Suprapubic skin (tissue), 4 donors: ENCODE data around the gene NPC2. TPM values are rescaled to one million over a fixed set of nuclear protein-coding genes. Genes with fewer than 3 reads are reported as not detected.
A peak's percentile ranks its signal among the peaks of the same experiment; 100 is the strongest.

Experiments used
- DNase-seq, 2 donors: peaks; one replicate each; pipeline ENCODE4 v3.0.0-alpha.2; 2019; ENCODE audit warnings: low spot score in 2 of 2
- H3K27ac ChIP-seq: fragments of 200-600 bp; sonication (generic); one replicate; pipeline ENCODE4 v1.5.1; 2019
- H3K27me3 ChIP-seq: fragments of 200-600 bp; sonication (generic); one replicate; pipeline ENCODE4 v1.5.1; 2019
- H3K36me3 ChIP-seq: fragments of 200-600 bp; sonication (generic); one replicate; pipeline ENCODE4 v1.5.1; 2019
- H3K4me1 ChIP-seq: fragments of 200-600 bp; sonication (generic); one replicate; pipeline ENCODE4 v1.5.1; 2019
- H3K4me3 ChIP-seq: fragments of 200-600 bp; sonication (generic); one replicate; pipeline ENCODE4 v1.5.1; 2019; ENCODE audit warnings: mild to moderate bottlenecking
- H3K9me3 ChIP-seq: fragments of 200-600 bp; sonication (generic); one replicate; pipeline ENCODE4 v1.5.1; 2019
- EP300 ChIP-seq: sonication (generic); formaldehyde crosslinking; IDR thresholded peaks from one replicate; pipeline ENCODE4 v1.6.1; 2017; ENCODE audit warnings: antibody characterized with exemption
- POLR2A ChIP-seq, 2 donors: fragments of 450-650 bp; IDR thresholded peaks; one replicate each; pipeline ENCODE4 v1.6.1; 2017; ENCODE audit warnings: antibody characterized with exemption in 2 of 2, mild to moderate bottlenecking in 2 of 2, moderate library complexity in 2 of 2
- POLR2AphosphoS5 ChIP-seq, 3 donors: sonication (generic); formaldehyde crosslinking; IDR thresholded peaks; one replicate each; pipeline ENCODE4 v1.6.1; 2017; ENCODE audit warnings: antibody characterized with exemption in 3 of 3
- WGBS: methylation state at CpG from one replicate; pipeline ENCODE4 v1.1.5; 2018; 5-methylcytosine and 5-hydroxymethylcytosine counted together
- total RNA-seq, 4 donors: library from RNA; depleted of rRNA; stranded (reverse); fragments of >200 nt; gene quantifications; one replicate each; pipeline ENCODE4 v1.1.0, GENCODE V29; 2016
- TF ChIP-seq, protein P1 (sequence below), 2 donors: fragments of 200-600 bp in 1 of 2; fragments of 450-650 bp in 1 of 2; sonication (generic) in 1 of 2; IDR thresholded peaks; one replicate each; pipeline ENCODE4 v1.5.1; 2016 to 2019; ENCODE audit warnings: antibody characterized with exemption in 2 of 2, mild to moderate bottlenecking in 1 of 2, moderate library complexity in 1 of 2

NPC2 gene
- total RNA-seq, 4 donors from 2014 or later = 274 to 450 (median 338) TPM

DNA sequence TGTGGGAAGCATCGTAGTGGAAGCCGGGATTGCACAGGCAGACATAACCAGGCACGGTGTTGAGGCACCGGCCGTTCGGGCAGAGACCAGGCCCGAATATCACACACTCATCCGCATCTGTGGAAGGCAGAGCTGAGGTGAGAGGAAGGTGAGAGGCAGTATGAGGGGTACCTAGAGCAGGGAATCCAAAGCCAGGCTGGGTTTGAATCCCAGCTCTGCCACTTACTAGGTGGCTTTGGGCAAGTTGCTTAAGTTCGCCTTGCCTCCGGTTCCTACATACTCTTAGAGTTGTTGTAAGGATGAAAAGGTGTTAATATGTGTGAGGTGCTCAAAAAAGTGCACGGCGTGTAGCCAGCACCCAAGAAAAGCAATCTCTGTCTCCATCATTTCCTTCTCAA is 10.8 kb upstream of the NPC2 start:
- WGBS = 90% methylated on average over 10 of the region's 12 CpGs
- H3K36me3 ChIP-seq = peaks cover 35% of the 10 kb centered on the region
- no peak overlapping the region for H3K27ac ChIP-seq
- H3K9me3 ChIP-seq = no peaks in the 10 kb centered on the region
- no peak for DNase-seq
- H3K4me1 ChIP-seq = peaks cover 26% of the 10 kb centered on the region
- no peaks in the 10 kb centered on the region for H3K27me3 ChIP-seq
- TF ChIP-seq POLR2AphosphoS5 (IDR thresholded peaks at IDR 0.05) (no peak), POLR2A (IDR thresholded peaks at IDR 0.05) (no peak), EP300 (no peak)
- TF ChIP-seq, protein P1, sequence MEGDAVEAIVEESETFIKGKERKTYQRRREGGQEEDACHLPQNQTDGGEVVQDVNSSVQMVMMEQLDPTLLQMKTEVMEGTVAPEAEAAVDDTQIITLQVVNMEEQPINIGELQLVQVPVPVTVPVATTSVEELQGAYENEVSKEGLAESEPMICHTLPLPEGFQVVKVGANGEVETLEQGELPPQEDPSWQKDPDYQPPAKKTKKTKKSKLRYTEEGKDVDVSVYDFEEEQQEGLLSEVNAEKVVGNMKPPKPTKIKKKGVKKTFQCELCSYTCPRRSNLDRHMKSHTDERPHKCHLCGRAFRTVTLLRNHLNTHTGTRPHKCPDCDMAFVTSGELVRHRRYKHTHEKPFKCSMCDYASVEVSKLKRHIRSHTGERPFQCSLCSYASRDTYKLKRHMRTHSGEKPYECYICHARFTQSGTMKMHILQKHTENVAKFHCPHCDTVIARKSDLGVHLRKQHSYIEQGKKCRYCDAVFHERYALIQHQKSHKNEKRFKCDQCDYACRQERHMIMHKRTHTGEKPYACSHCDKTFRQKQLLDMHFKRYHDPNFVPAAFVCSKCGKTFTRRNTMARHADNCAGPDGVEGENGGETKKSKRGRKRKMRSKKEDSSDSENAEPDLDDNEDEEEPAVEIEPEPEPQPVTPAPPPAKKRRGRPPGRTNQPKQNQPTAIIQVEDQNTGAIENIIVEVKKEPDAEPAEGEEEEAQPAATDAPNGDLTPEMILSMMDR (IDR thresholded peaks at IDR 0.05) = no peak
- H3K4me3 ChIP-seq = no peak overlapping the region

DNA sequence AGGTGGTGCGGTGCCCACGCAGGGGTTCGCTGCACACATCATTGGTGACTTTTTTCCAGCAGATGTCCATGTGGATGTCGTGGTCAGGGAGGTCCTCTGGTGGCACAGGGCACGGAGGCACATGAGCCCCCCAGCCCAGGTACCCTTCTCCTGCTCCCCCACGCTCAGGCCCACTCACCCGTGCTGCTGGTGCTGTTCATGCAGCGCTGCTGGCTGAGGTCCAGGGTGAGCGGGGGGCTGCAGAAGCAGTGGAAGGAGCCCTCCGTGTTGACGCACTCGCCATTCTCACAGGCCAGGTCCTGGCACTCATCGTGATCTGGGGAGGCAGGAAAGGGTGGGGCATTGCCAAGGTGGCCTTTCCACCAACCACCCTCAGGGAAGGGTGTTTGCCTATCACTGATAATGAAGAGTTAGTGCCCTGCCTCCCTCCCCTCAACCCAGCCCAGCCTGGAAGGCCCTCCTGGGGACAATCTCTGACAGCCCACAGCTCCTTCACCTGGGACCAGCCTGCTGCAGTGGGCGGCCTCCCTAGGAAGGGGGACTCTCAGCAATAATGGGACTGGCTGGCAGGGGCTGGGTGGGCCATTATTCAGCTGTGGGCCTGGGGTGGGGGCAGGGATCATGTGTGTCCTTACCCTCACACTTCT is 10.3 kb upstream of the NPC2 start:
- Histone ChIP-seq H3K4me1 (peaks cover 26% of the 10 kb centered on the region), H3K27me3 (no peaks in the 10 kb centered on the region), H3K9me3 (no peaks in the 10 kb centered on the region), H3K27ac (no peak overlapping the region), H3K36me3 (peaks cover 33% of the 10 kb centered on the region), H3K4me3 (no peak overlapping the region)
- TF ChIP-seq, protein P1 (IDR thresholded peaks at IDR 0.05) = no peak
- TF ChIP-seq POLR2AphosphoS5 (IDR thresholded peaks at IDR 0.05) (no peak), EP300 (no peak), POLR2A (IDR thresholded peaks at IDR 0.05) (no peak)
- whole genome bisulfite sequencing = no CpG with 5 or more reads among the region's 14 CpGs
- no peak for DNase-seq

DNA sequence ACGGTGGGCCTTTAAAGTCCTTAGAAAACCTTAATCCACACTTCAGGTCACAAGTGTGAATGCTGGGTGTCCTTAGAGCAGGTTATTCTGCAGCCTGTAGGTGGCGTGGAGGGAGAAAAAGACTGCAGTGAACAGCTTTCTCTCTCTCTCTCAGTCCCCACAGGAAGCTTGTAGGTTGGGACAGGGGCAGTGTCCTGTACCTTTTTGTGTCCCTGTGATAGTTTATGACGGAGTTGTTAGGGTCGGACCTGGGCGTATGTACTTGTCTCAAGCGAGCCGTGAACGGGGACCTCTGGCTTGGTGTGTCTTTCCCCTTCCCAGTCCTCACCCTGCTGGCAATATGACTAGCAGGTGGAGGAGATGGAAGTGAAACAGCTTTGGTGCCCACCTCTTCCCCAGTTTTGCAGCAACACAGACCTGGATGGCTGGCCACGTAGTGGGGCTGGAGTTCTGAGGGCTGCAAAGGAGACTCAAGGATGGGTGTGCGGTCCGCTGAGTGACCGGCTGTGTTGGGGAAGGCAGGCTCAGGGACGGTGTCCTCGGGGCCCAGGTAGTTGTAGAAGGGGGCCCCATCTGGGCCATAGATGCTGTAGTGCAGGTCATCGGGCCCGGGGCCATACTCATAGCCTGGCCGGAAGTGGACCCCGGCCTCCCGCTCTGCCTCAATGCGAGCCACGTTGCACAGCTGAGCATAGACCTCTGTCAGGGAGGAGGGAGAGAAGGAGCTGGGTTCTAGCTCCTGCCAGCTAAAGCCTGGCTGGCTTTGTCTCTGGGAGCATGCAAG is 9.3 kb upstream of the NPC2 start:
- WGBS = 75% methylated on average over 18 of the region's 21 CpGs
- TF ChIP-seq POLR2A (IDR thresholded peaks at IDR 0.05) = no peak
- TF ChIP-seq, protein P1 (IDR thresholded peaks at IDR 0.05) = peak; percentile 29 to 49
- H3K27me3 ChIP-seq = no peaks in the 10 kb centered on the region
- no peak overlapping the region for H3K27ac ChIP-seq
- H3K4me1 ChIP-seq = peaks cover 26% of the 10 kb centered on the region
- H3K4me3 ChIP-seq = no peak overlapping the region
- DNase-seq = no peak
- H3K36me3 ChIP-seq = peaks cover 27% of the 10 kb centered on the region
- H3K9me3 ChIP-seq = no peaks in the 10 kb centered on the region

- Histone ChIP-seq H3K27me3 (no peaks in the 10 kb centered on the region), H3K4me1 (peaks cover 26% of the 10 kb centered on the region), H3K9me3 (no peaks in the 10 kb centered on the region), H3K27ac (no peak overlapping the region), H3K4me3 (no peak overlapping the region), H3K36me3 (peaks cover 30% of the 10 kb centered on the region)
- DNase-seq = no peak
- TF ChIP-seq EP300 (no peak), POLR2AphosphoS5 (IDR thresholded peaks at IDR 0.05) (no peak), POLR2A (IDR thresholded peaks at IDR 0.05) (no peak)
- TF ChIP-seq, protein P1 (IDR thresholded peaks at IDR 0.05) = no peak
- WGBS = 56% methylated on average over 5 of the region's 5 CpGs
Measured at GRCh38 chr14:74501691-74502090, 8.6 kb upstream of the NPC2 start.

DNA sequence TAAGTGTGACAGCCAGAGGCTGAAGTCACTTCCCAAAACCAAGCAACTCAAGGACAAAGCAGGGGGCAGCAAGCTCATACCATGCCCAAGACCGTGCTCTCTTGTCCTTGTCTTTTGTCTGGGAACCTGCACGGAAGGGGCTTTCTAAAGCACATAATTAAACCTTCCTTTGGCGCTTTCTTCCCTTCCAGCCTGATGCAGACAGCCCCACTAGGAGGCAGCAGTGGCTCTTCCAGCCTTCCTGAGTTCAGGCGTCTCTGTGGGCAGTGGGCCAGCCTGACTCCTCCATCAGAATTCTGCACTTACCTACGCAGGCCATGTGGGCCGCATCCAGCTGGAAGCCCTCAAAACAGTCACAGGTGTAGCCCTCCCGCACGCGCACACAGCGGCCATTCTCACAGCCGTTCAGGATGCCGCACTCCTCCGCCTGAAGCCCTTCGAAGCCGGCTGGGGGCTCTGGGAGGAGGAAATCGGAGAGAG is 8.1 kb upstream of the NPC2 start:
- Histone ChIP-seq H3K27ac (no peak overlapping the region), H3K27me3 (no peaks in the 10 kb centered on the region), H3K4me3 (no peak overlapping the region), H3K36me3 (peaks cover 34% of the 10 kb centered on the region), H3K4me1 (peaks cover 26% of the 10 kb centered on the region), H3K9me3 (no peaks in the 10 kb centered on the region)
- TF ChIP-seq EP300 (no peak), POLR2A (IDR thresholded peaks at IDR 0.05) (no peak), POLR2AphosphoS5 (IDR thresholded peaks at IDR 0.05) (no peak)
- TF ChIP-seq, protein P1 (IDR thresholded peaks at IDR 0.05) = peak; percentile 47 to 67
- DNase-seq = no peak
- WGBS = 44% methylated on average over 15 of the region's 16 CpGs
